K562 (cell line): ENCODE results near the gene AKAP7. TPM values are rescaled to one million over a fixed set of nuclear protein-coding genes. Genes with fewer than 3 reads are reported as not detected.
A peak's percentile ranks its signal among the peaks of the same experiment; 100 is the strongest.

Source experiments
- ATAC-seq: fragments of 200-7000 bp; cut with Tn5 transposase; 3 replicates; pipeline ENCODE4 v1.9.1; 2020; ENCODE audit warnings: moderate library complexity
- BruUV-seq: library from RNA; stranded (reverse); fragments of 400-500 nt; replicated peaks from 2 replicates; lab custom pipeline; 2021; lab: Mats Ljungman, UMichigan
- CTCF ChIA-PET: fragments of 300-600 bp; formaldehyde crosslinking; extraction: SDS; loops from one replicate; lab custom pipeline; 2021; ENCODE audit warnings: low intra/inter-chr PET ratio; lab: Yijun Ruan, JAX
- POLR2A ChIA-PET: fragments of 300-600, 350-650 bp; sonication (Branson Sonifier 250); formaldehyde crosslinking; extraction: SDS; loops from one replicate; lab custom pipeline; 2021; ENCODE audit warnings: antibody characterized with exemption, inconsistent platforms; lab: Yijun Ruan, JAX
- DNase-seq, 4 experiments: peaks; one replicate each; pipeline versions ENCODE4 v3.0.0 to v3.0.0-alpha.2; 2011 to 2018; ENCODE audit warnings: low spot score in 3 of 4, mixed read lengths in 3 of 4; ENCODE audit errors: extremely low read depth in 1 of 4
- FAIRE-seq: peaks from 2 replicates; lab custom pipeline; 2011; peaks lifted over from hg19 to GRCh38; lab: Jason Lieb, UNC
- H2AFZ ChIP-seq: 2 replicates; pipeline ENCODE4 v1.6.0; 2011; ENCODE audit warnings: low read depth, low read length, control low read depth, inconsistent platforms
- H3K27ac ChIP-seq: fragments of 200-600 bp; 3 replicates; pipeline ENCODE4 v1.8.0; 2011; ENCODE audit warnings: low read depth, mild to moderate bottlenecking, control low read depth, inconsistent platforms, low read length, moderate library complexity, mixed read lengths; ENCODE audit errors: extremely low read depth
- H3K27me3 ChIP-seq, 2 experiments: fragments of 300-600 bp in 1 of 2; 2 replicates in 1 of 2; 3 replicates in 1 of 2; pipeline versions ENCODE4 v1.6.0 to v1.8.0; 2011; ENCODE audit warnings: inconsistent platforms in 2 of 2, low read length in 2 of 2, mild to moderate bottlenecking in 1 of 2, mixed read lengths in 1 of 2, moderate library complexity in 1 of 2; ENCODE audit not compliant: control insufficient read depth in 2 of 2, insufficient read depth in 2 of 2
- H3K36me3 ChIP-seq: fragments of 300-600 bp; 3 replicates; pipeline ENCODE4 v1.8.0; 2011; ENCODE audit warnings: mild to moderate bottlenecking, low read length, inconsistent platforms; ENCODE audit not compliant: control insufficient read depth, insufficient read depth
- H3K4me1 ChIP-seq, 2 experiments: fragments of 200-600 bp in 1 of 2; replicated peaks in 1 of 2; 2 replicates in 1 of 2; 3 replicates in 1 of 2; pipeline versions ENCODE4 v1.5.1 to v1.8.0; 2011; ENCODE audit warnings: inconsistent platforms in 2 of 2, low read length in 2 of 2, mild to moderate bottlenecking in 1 of 2, mixed read lengths in 1 of 2, moderate library complexity in 1 of 2; ENCODE audit not compliant: control insufficient read depth in 2 of 2, insufficient read depth in 2 of 2
- H3K4me2 ChIP-seq: 2 replicates; pipeline ENCODE4 v1.6.1; 2011; ENCODE audit warnings: low read length, control low read depth, inconsistent platforms, mixed read lengths; ENCODE audit not compliant: insufficient read depth
- H3K4me3 ChIP-seq: fragments of 200-600 bp; sonication (generic), shearing (Covaris generic); 2 replicates; pipeline ENCODE4 v1.5.1; 2016; ENCODE audit warnings: control low read depth, inconsistent platforms
- H3K79me2 ChIP-seq: fragments of 200-600 bp; 3 replicates; pipeline ENCODE4 v1.8.0; 2011; ENCODE audit warnings: low read length, inconsistent platforms; ENCODE audit not compliant: control insufficient read depth, insufficient read depth
- H3K9ac ChIP-seq, 2 experiments: 2 replicates each; pipeline versions ENCODE4 v1.6.0 to v1.6.1; 2011; ENCODE audit warnings: low read depth in 2 of 2, low read length in 2 of 2, control low read depth in 1 of 2, inconsistent platforms in 1 of 2, mild to moderate bottlenecking in 1 of 2, mixed read lengths in 1 of 2; ENCODE audit not compliant: insufficient read depth in 1 of 2
- H3K9me1 ChIP-seq: one replicate; pipeline ENCODE4 v1.6.0; 2011; ENCODE audit warnings: inconsistent platforms, mild to moderate bottlenecking, low read length, moderate library complexity; ENCODE audit not compliant: control insufficient read depth, insufficient read depth
- H3K9me3 ChIP-seq: replicated peaks from 2 replicates; pipeline ENCODE4 v1.5.1; 2011; ENCODE audit warnings: low read depth, low read length, inconsistent platforms; ENCODE audit not compliant: control insufficient read depth, insufficient read depth
- H4K20me1 ChIP-seq: replicated peaks from 2 replicates; pipeline ENCODE4 v1.6.1; 2011; ENCODE audit warnings: low read length, inconsistent platforms, mixed read lengths; ENCODE audit not compliant: control insufficient read depth, insufficient read depth
- ATF1 ChIP-seq, 2 experiments: fragments of 450-650 bp in 1 of 2; IDR thresholded peaks; 2 replicates each; pipeline ENCODE4 v1.6.1; 2016; ENCODE audit warnings: missing compliant biosample characterization in 1 of 2, missing genetic modification characterization in 1 of 2
- ATF3 ChIP-seq, 2 experiments: fragments of 450-650 bp in 1 of 2; sonication (generic) in 1 of 2; formaldehyde crosslinking in 1 of 2; IDR thresholded peaks in 1 of 2; conservative IDR thresholded peaks in 1 of 2; 2 replicates each; pipeline versions ENCODE4 v1.6.1 to v1.8.1; 2016 to 2023; ENCODE audit warnings: mild to moderate bottlenecking in 2 of 2, moderate library complexity in 2 of 2, inconsistent platforms in 1 of 2, missing genetic modification reagents in 1 of 2
- BRD4 ChIP-seq: fragments of 200-600 bp; sonication (generic); IDR thresholded peaks from 2 replicates; pipeline ENCODE4 v1.6.1; 2017; ENCODE audit warnings: inconsistent platforms
- FOXA3 ChIP-seq, 2 experiments: fragments of 450-650 bp in 1 of 2; sonication (generic) in 1 of 2; formaldehyde crosslinking; IDR thresholded peaks in 1 of 2; conservative IDR thresholded peaks in 1 of 2; 2 replicates each; pipeline versions ENCODE4 v1.4.0 to v1.8.0; 2020 to 2022; ENCODE audit warnings: mild to moderate bottlenecking in 2 of 2, missing genetic modification reagents in 1 of 2
- GABPA ChIP-seq: fragments of 200-800 bp; sonication (Bioruptor generic); conservative IDR thresholded peaks from 2 replicates; pipeline ENCODE4 v1.6.1; 2016; ENCODE audit warnings: low read depth, missing genetic modification characterization, missing compliant biosample characterization
- GATA2 ChIP-seq: sonication (generic); formaldehyde crosslinking; IDR thresholded peaks from 2 replicates; pipeline ENCODE4 v1.4.0; 2020; ENCODE audit warnings: mild to moderate bottlenecking, missing genetic modification reagents
- MBD2 ChIP-seq: sonication (generic); IDR thresholded peaks from 2 replicates; pipeline ENCODE4 v1.6.1; 2016; ENCODE audit warnings: low read depth, borderline replicate concordance
- MYC ChIP-seq, 2 experiments: fragments of 250-450 bp in 1 of 2; sonication (Bioruptor Pico) in 1 of 2; IDR thresholded peaks; 2 replicates each; pipeline versions ENCODE4 v1.5.1 to v1.6.1; 2012 to 2021; ENCODE audit warnings: low read depth in 2 of 2, borderline replicate concordance in 1 of 2, improper control_type of control experiment in 1 of 2, low read length in 1 of 2, mild to moderate bottlenecking in 1 of 2, moderate library complexity in 1 of 2
- PCBP1 ChIP-seq: fragments of 200-400 bp; formaldehyde crosslinking; IDR thresholded peaks from 2 replicates; pipeline ENCODE4 v1.6.1; 2018; ENCODE audit warnings: mild to moderate bottlenecking, low read depth, low read length; ENCODE audit not compliant: poor library complexity, severe bottlenecking
- SMC3 ChIP-seq: conservative IDR thresholded peaks from 2 replicates; pipeline ENCODE4 v1.6.1; 2011; ENCODE audit warnings: low read depth, low read length, improper control_type of control experiment; ENCODE audit not compliant: insufficient read depth
- ZBTB26 ChIP-seq: fragments of 450-650 bp; formaldehyde crosslinking; IDR thresholded peaks from 2 replicates; pipeline ENCODE4 v1.4.0; 2022; ENCODE audit warnings: missing genetic modification characterization
- ZC3H4 ChIP-seq: sonication (generic); formaldehyde crosslinking; IDR thresholded peaks from 2 replicates; pipeline ENCODE4 v1.9.0; 2021; ENCODE audit warnings: missing genetic modification reagents, borderline replicate concordance
- ZNF561 ChIP-seq: fragments of 450-650 bp; formaldehyde crosslinking; conservative IDR thresholded peaks from 2 replicates; pipeline ENCODE4 v1.4.0; 2020; ENCODE audit warnings: mild to moderate bottlenecking, moderate library complexity
- ZNF785 ChIP-seq: fragments of 250-450 bp; sonication (Bioruptor Pico); IDR thresholded peaks from 2 replicates; pipeline ENCODE4 v1.4.0; 2020; ENCODE audit warnings: mild to moderate bottlenecking
- WGBS: fragments of 100-300 bp; shearing (Covaris generic); methylation state at CpG from one replicate; pipeline ENCODE4 v1.1.6; 2016; ENCODE audit warnings: low coverage, mixed read lengths; ENCODE audit not compliant: insufficient coverage; ENCODE audit errors: missing lambda C conversion rate; 5-methylcytosine and 5-hydroxymethylcytosine counted together
- in situ Hi-C: fragments of 300-500 bp; cut with MboI; formaldehyde crosslinking; loops from 4 replicates; pipeline ENCODE4 v1.15.0; 2018; ENCODE audit warnings: inconsistent platforms, mixed read lengths
- intact Hi-C: fragments of 100-400 bp; cut with micrococcal nuclease; formaldehyde crosslinking; loops from 2 replicates; pipeline ENCODE4 v1.14.2; 2022
- polyA plus RNA-seq, 8 experiments: library from polyadenylated mRNA; depleted of rRNA in 4 of 8; stranded (reverse) in 5 of 8; unstranded in 3 of 8; fragments of >200 nt; fragmentation: Nextera tagmentation in 2 of 8; fragmentation: Illumina TruSeq in 1 of 8; extraction: Ambion mirVana in 2 of 8; extraction: Trizol in 1 of 8; gene quantifications; 2 replicates each; pipeline versions ENCODE4 v1.2.1 to v1.2.3, GENCODE V29; 2011 to 2014; ENCODE audit warnings: inconsistent platforms in 1 of 8, missing spikeins in 1 of 8
- total RNA-seq, 7 experiments: library from RNA; depleted of rRNA in 6 of 7; stranded (reverse); fragments of >200 nt in 6 of 7; fragmentation: Illumina TruSeq in 2 of 7; extraction: Trizol in 2 of 7; gene quantifications; 2 replicates each; pipeline versions ENCODE4 v1.2.1 to v1.2.3, GENCODE V29; 2011 to 2021; ENCODE audit warnings: low replicate concordance in 1 of 7

The AKAP7 gene
- total and polyA plus RNA-seq, 9 of the 15 experiments (the other 6 are each of a cell fraction or from before 2014, with no cell fraction given): 0.82 to 2.6 (median 1.6) TPM

GRCh38 chr6:131270534-131270933 lies 135.3 kb downstream of the AKAP7 start (continued):
- TF ChIP-seq MYC (IDR thresholded peaks at IDR 0.05; ENCODE audit: low read depth, low read length): no peak
- no peak for TF ChIP-seq MYC (CRISPR knock-in tag; IDR thresholded peaks at IDR 0.05; ENCODE audit: borderline replicate concordance, low read depth)

- in situ Hi-C loops (no loop called here), intact Hi-C loops (no loop called here)
- no peaks in the 10 kb centered on the region for H3K27me3 ChIP-seq
- ChIA-PET CTCF (no interaction called here), POLR2A (no interaction called here)
- no peak overlapping the region for H3K4me3 ChIP-seq
- no peaks in the 10 kb centered on the region for H4K20me1 ChIP-seq
- no peaks in the 10 kb centered on the region for H3K9me1 ChIP-seq
- ATAC-seq (no peak), FAIRE-seq (no peak), DNase-seq (no peak)
- no TSS peak for BruUV-seq
- no peak overlapping the region for H3K27ac ChIP-seq
- H3K9ac ChIP-seq: no peak overlapping the region
- H3K4me2 ChIP-seq: no peak overlapping the region
- H3K9me3 ChIP-seq: no peaks in the 10 kb centered on the region
- no peaks in the 10 kb centered on the region for H3K36me3 ChIP-seq
- H2AFZ ChIP-seq: 0 out of 2 replicates have a peak overlapping the region, but pooled peaks have one; percentile 42
- no peaks in the 10 kb centered on the region for H3K79me2 ChIP-seq
- H3K4me1 ChIP-seq: no peaks in the 10 kb centered on the region
- TF ChIP-seq ZNF561 (CRISPR knock-in tag) (no peak), ATF1 (CRISPR knock-in tag; IDR thresholded peaks at IDR 0.05) (no peak), ATF1 (tag; IDR thresholded peaks at IDR 0.05) (no peak), PCBP1 (no peak), ZC3H4 (no peak), GATA2 (CRISPR knock-in tag) (no peak), FOXA3 (CRISPR knock-in tag; conservative IDR thresholded peaks at IDR 0.05 in 1 of 2, IDR thresholded peaks at IDR 0.05 in 1 of 2) (no peak), GABPA (tag) (no peak), ATF3 (IDR thresholded peaks at IDR 0.05) (no peak), ATF3 (CRISPR knock-in tag; conservative IDR thresholded peaks at IDR 0.05) (no peak), MBD2 (no peak), SMC3 (no peak), ZBTB26 (CRISPR knock-in tag) (no peak), BRD4 (no peak), ZNF785 (no peak)
- TF ChIP-seq, all 486 proteins: peak for 0
- 13% methylated on average over 4 of the region's 4 CpGs for WGBS
These were observed 140.0 kb downstream of the AKAP7 start for GRCh38 chr6:131275273-131275672.
